ENCODE measurements around the gene SH3GL1.
A peak's percentile ranks its signal among the peaks of the same experiment; 100 is the strongest.

The SH3GL1 gene

GRCh38 chr19:4431808-4432674 is 31.7 kb upstream of the SH3GL1 start:
- no peak for DNase-seq

- no peak for DNase-seq
These were observed 30.9 kb upstream of the SH3GL1 start for GRCh38 chr19:4431296-4431695.

DNA sequence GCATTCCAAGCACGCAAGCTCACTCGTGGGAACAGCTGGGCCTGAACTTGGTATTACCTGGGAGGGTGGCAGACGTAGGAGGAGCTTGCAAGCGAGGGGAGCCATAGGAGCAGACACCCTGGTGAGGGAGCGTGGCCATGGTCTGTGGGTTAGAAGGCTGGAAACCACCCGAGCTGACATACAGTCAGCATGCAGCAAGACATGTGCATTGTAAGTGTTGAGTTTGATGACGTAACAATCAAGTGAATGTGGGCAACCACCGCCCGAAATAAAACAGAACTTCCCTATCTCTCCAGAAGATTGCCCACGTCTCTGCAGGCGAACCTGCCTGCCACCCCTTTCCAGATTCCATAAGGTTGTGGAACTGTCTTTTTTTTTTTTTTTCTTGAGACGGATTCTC is 30.4 kb upstream of the SH3GL1 start:
- DNase-seq: no peak

DNA sequence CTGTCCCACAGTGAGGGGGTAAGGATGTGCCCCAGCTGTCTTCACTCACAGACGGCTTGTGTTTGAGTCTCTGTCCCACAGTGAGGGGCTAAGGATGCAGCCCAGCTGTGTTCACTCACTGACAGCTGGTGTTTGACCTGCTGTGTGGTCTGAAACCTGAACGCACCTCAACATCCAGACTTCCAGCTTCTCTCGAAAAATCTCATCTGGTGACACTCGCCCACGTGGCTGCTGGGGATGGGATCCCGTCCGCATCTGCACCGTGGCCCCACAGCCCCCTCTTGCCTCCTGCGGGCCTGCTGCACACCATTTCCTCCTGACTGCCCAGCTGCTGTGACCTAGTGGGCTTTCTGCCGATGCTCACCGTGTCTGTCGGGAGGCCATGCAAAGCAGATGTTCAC is 29.4 kb upstream of the SH3GL1 start:
- no peak for DNase-seq

- no peak for DNase-seq
These were observed 28.9 kb upstream of the SH3GL1 start for GRCh38 chr19:4429256-4429655.

DNA sequence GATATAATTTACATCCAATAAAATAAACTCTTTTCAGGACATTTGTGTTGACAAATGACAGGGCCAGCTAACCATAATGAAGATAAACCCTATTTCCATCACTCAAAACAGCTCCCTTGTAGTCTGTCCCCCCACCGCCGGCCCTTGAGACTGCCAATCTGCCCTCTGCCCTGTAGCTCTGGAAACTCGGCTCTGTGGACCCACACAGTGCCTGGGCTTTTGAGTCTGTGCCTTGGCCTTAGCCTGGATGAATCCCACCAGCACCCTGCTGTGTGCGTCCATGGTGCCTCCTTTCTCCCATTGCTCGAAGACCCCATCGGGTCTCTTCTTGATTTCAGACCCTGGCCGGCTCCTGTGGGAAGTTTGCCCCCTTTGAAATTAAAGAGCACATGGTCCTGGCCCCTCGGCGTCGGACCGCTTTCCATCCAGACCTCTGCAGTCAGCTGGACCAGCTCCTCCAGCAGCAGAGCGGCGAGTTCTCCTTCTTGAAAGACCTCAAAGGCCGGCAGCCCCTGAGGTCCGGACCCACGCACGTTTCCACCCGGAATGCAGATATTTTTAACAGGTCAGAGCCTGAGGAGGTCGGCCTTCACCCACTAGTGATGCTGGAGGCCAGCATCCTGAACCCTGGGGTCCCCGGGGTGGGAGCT is 28.1 kb upstream of the SH3GL1 start:
- no peak for DNase-seq

- DNase-seq: no peak
These were observed 25.2 kb upstream of the SH3GL1 start for GRCh38 chr19:4425537-4425936.

- no peak for DNase-seq
These were observed 23.2 kb upstream of the SH3GL1 start for GRCh38 chr19:4423416-4424126.

DNA sequence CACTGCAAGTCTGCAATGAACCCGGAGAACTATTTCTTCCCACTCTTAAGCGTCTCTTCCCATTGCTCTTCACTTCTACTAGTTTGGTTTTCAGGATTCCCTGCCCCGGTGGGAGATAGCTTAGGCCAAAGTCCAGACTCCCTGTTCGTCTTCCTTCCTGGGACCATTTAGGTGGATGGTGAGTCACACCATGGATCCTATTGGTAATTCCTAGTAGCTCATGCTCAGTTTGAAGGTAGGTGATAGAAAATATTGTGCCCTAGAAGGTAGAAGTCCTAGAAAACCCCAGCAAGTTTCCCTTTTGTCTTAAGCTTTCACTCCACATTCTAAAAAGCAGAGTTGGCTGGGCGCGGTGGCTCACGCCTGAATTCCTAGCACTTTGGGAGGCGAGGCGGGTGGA is 15.9 kb upstream of the SH3GL1 start:
- DNase-seq: no peak

DNA sequence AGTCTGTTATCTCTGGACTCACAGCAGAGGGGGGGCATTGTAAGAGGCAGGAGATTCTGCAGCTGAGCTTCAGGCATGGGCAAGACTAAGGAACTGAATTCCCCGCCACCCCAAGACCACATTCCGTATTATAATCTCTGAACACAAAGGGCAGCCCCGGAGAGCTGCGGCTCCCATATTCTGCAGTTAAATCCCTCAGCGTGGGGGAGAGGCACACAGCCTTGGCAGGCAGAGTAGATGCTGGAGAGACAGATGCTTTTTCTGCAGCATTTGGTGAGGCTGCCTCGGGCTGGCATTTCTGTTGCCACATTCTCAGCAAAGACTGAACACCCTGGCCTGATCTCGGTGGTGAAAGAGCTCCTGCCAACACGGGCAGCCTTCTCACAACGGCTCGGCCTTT is 15.0 kb upstream of the SH3GL1 start:
- no peak for DNase-seq

GRCh38 chr19:4414800-4415321 is 14.5 kb upstream of the SH3GL1 start:
- no peak for DNase-seq

GRCh38 chr19:4414144-4414799 is 13.9 kb upstream of the SH3GL1 start:
- DNase-seq: no peak

- no peak for DNase-seq
These were observed 13.2 kb upstream of the SH3GL1 start for GRCh38 chr19:4413588-4413987.

GRCh38 chr19:4409123-4409933 is 9.0 kb upstream of the SH3GL1 start:
- no peak for DNase-seq

- no peak for DNase-seq
These were observed 6.3 kb upstream of the SH3GL1 start for GRCh38 chr19:4406626-4407025.

DNA sequence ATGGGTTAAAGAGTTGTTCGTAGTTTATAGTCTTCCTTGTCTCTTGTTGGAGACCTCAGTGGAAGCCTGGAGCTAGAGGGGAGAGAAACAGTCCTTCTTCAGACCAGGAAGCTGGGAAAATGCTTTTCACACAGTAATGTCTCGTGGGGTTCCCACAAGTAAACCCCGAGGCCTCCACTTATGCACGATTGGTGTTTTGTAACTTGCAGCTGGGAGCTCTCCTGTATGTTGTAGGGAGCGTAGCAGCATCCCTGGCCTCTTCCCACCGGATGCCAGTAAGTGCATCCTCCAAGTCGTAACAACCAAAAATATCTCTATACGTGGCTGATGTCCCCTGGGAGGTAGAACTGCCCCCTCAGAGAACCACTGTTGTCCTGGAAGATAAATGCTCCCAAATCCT is 5.6 kb upstream of the SH3GL1 start:
- DNase-seq: no peak

DNA sequence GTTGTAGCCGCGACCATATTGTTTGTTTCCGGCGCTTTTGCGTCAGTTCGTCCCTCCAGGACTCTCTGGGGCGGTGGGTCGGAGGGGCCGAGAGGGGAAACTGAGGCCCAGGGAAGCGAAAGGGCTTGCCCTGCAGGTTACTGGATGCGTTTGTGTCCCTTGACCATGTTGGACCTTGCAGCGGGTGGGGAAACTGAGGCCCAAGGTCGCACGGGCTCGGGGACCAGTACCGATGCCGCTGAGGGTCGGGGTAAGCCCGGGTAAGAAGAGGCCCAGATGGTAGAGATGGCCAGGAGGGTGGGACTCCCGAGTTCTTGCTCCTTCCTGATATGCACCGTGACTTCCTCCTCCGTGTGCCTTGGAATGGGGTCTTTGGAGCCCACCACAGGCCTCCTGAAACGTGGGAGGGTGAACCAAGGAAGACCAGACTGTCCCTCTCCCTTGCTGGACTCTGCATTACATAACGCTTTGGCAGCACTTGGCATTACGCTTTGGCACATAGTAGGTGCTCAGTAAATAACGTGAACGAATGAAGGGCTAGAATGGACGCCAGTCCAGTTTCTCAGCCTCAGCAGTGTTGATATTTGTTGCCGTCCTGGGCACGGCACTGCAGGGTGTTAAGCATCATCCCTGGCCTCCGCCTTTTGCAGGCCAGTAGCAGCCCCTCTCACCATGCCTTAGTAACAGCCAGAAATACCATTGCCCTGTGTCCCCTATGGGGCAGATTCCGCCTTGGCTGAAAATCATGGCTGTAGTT is 2.8 kb upstream of the SH3GL1 start:
- DNase-seq: no peak

- peak; percentile 100 for DNase-seq
These were observed 2.0 kb upstream of the SH3GL1 start, which contains the start of gene CHAF1A for GRCh38 chr19:4402171-4403004. CHAF1A (plus strand) TSS chr19:4402640; CDS start chr19:4402763, 123 bp downstream.

GRCh38 chr19:4401769-4402170 is 1.4 kb upstream of the SH3GL1 start:
- no peak for DNase-seq

DNA sequence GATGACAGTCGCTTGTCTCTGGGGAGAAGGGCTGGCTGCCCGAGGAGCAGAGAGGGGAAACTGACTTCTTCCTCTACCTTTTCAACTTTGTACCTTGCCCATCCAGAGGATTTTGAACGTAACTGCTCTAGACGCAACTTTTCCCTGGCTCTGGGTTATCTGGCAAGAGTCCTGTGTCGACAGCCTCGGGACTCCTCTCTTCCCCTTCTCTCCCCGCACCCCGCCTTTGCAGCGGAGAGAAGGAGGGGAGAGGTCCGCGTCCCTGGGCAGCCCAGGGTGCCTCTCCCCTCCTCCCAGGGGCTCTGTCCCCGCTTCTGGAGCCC is 574 bp downstream of the SH3GL1 start:
- peak; percentile 20 for DNase-seq

Data from stimulated activated CD4-positive, alpha-beta T cell treated with anti-CD3 and anti-CD28 coated beads, Interleukin-4, amount 100 ng/mL, for 24 hours (primary cell).